GM23338 (cell line): ENCODE data around the gene SHANK1. TPM values are rescaled to one million over a fixed set of nuclear protein-coding genes. Genes with fewer than 3 reads are reported as not detected.

Experiments
- ATAC-seq: fragments of 200-7000 bp; cut with Tn5 transposase; 3 replicates; pipeline ENCODE4 v1.9.1; 2020
- DNase-seq: peaks from one replicate; pipeline ENCODE4 v3.0.0-alpha.2; 2015; ENCODE audit warnings: low spot score
- H2AFZ ChIP-seq: fragments of 200-600 bp; sonication (generic); 2 replicates; pipeline ENCODE4 v1.8.0; 2016; ENCODE audit warnings: antibody characterized with exemption, mild to moderate bottlenecking, moderate library complexity
- H3F3A ChIP-seq: fragments of 200-600 bp; sonication (generic); replicated peaks from 2 replicates; pipeline ENCODE4 v1.8.0; 2017; ENCODE audit warnings: antibody characterized with exemption, mixed run types, low read depth
- H3K27ac ChIP-seq: fragments of 200-600 bp; sonication (generic); 2 replicates; pipeline ENCODE4 v1.6.1; 2016; ENCODE audit warnings: low read depth
- H3K27me3 ChIP-seq: fragments of 200-600 bp; sonication (generic); 2 replicates; pipeline ENCODE4 v1.8.0; 2016; ENCODE audit warnings: mild to moderate bottlenecking, mixed run types, moderate library complexity; ENCODE audit not compliant: insufficient read depth
- H3K36me3 ChIP-seq: fragments of 200-600 bp; sonication (generic); 2 replicates; pipeline ENCODE4 v1.8.0; 2016; ENCODE audit warnings: mild to moderate bottlenecking; ENCODE audit not compliant: insufficient read depth
- H3K4me1 ChIP-seq: fragments of 200-600 bp; sonication (generic); 2 replicates; pipeline ENCODE4 v1.8.0; 2016; ENCODE audit warnings: mild to moderate bottlenecking, moderate library complexity; ENCODE audit not compliant: insufficient read depth
- H3K4me2 ChIP-seq: fragments of 200-600 bp; sonication (generic); 2 replicates; pipeline ENCODE4 v1.7.1; 2017; ENCODE audit warnings: mixed run types
- H3K4me3 ChIP-seq: fragments of 200-600 bp; sonication (generic); 2 replicates; pipeline ENCODE4 v1.6.1; 2016; ENCODE audit warnings: mixed run types
- H3K79me2 ChIP-seq: fragments of 200-600 bp; sonication (generic); replicated peaks from 2 replicates; pipeline ENCODE4 v1.8.0; 2017; ENCODE audit warnings: mild to moderate bottlenecking; ENCODE audit not compliant: insufficient read depth
- H3K9me2 ChIP-seq: fragments of 200-600 bp; sonication (generic); 2 replicates; pipeline ENCODE4 v1.8.0; 2017; ENCODE audit not compliant: insufficient read depth
- H4K20me1 ChIP-seq: fragments of 200-600 bp; sonication (generic); replicated peaks from 2 replicates; pipeline ENCODE4 v1.8.0; 2017; ENCODE audit warnings: mild to moderate bottlenecking; ENCODE audit not compliant: insufficient read depth
- H3K27ac Mint-ChIP-seq: 2 replicates; pipeline ENCODE4 v1.8.0; 2020; ENCODE audit warnings: inconsistent platforms, mild to moderate bottlenecking, moderate library complexity, mixed read lengths
- H3K27me3 Mint-ChIP-seq: 3 replicates; pipeline ENCODE4 v1.8.0; 2022; ENCODE audit warnings: low read depth, mild to moderate bottlenecking, moderate library complexity, mixed read lengths, inconsistent platforms; ENCODE audit not compliant: insufficient read depth, poor library complexity
- H3K36me3 Mint-ChIP-seq: 3 replicates; pipeline ENCODE4 v1.8.0; 2021; ENCODE audit warnings: low read depth, mild to moderate bottlenecking, inconsistent platforms, moderate library complexity, mixed read lengths
- H3K4me1 Mint-ChIP-seq: 3 replicates; pipeline ENCODE4 v1.8.0; 2020; ENCODE audit warnings: mild to moderate bottlenecking, inconsistent platforms, mixed read lengths
- H3K4me3 Mint-ChIP-seq: 3 replicates; pipeline ENCODE4 v1.8.0; 2021; ENCODE audit warnings: moderate library complexity, mild to moderate bottlenecking, inconsistent platforms, mixed read lengths
- H3K9me3 Mint-ChIP-seq: 3 replicates; pipeline ENCODE4 v1.8.0; 2020; ENCODE audit warnings: moderate library complexity, mild to moderate bottlenecking, inconsistent platforms, mixed read lengths
- CREB1 ChIP-seq: fragments of 250-450 bp; sonication (Bioruptor Pico); IDR thresholded peaks from 2 replicates; pipeline ENCODE4 v1.5.0; 2020; ENCODE audit warnings: low read depth, mild to moderate bottlenecking, moderate library complexity
- EZH2 ChIP-seq: fragments of 200-600 bp; sonication (generic); IDR thresholded peaks from one replicate; pipeline ENCODE4 v1.8.0; 2017; ENCODE audit warnings: antibody characterized with exemption, mild to moderate bottlenecking, low read depth; ENCODE audit not compliant: unreplicated experiment
- EZH2phosphoT487 ChIP-seq: fragments of 200-600 bp; sonication (generic); IDR thresholded peaks from one replicate; pipeline ENCODE4 v1.8.1; 2018; ENCODE audit warnings: antibody characterized with exemption; ENCODE audit not compliant: unreplicated experiment
- JUNB ChIP-seq: IDR thresholded peaks from one replicate; pipeline ENCODE4 v1.6.1; 2016; ENCODE audit warnings: antibody characterized with exemption; ENCODE audit not compliant: unreplicated experiment
- NANOG ChIP-seq: IDR thresholded peaks from 2 replicates; pipeline ENCODE4 v1.6.1; 2016; ENCODE audit warnings: antibody characterized with exemption, borderline replicate concordance
- POLR2AphosphoS5 ChIP-seq: IDR thresholded peaks from 2 replicates; pipeline ENCODE4 v1.6.1; 2016; ENCODE audit warnings: antibody characterized with exemption, low read depth
- STAT1 ChIP-seq: IDR thresholded peaks from one replicate; pipeline ENCODE4 v1.6.1; 2016; ENCODE audit warnings: antibody characterized with exemption; ENCODE audit not compliant: unreplicated experiment
- ZNF114 ChIP-seq: fragments of 250-450 bp; sonication (Bioruptor Pico); IDR thresholded peaks from 2 replicates; pipeline ENCODE4 v1.5.0; 2020; ENCODE audit warnings: mild to moderate bottlenecking, moderate library complexity
- ZNF331 ChIP-seq: fragments of 250-450 bp; sonication (Bioruptor Pico); IDR thresholded peaks from 2 replicates; pipeline ENCODE4 v1.5.0; 2020; ENCODE audit warnings: low read depth, mild to moderate bottlenecking, moderate library complexity
- polyA plus RNA-seq: library from polyadenylated mRNA; unstranded; fragments of >200 nt; fragmentation: Nextera tagmentation; extraction: Ambion mirVana; gene quantifications from 2 replicates; pipeline ENCODE4 v1.2.1, GENCODE V29; 2016
- total RNA-seq: library from RNA; depleted of rRNA; stranded (reverse); fragments of >200 nt; shearing (Covaris generic); gene quantifications from 2 replicates; pipeline ENCODE4 v1.2.3, GENCODE V29; 2014
- TF ChIP-seq, protein P1 (sequence below): fragments of 250-450 bp; sonication (Bioruptor Pico); IDR thresholded peaks from 2 replicates; pipeline ENCODE4 v1.5.0; 2020; ENCODE audit warnings: mild to moderate bottlenecking, moderate library complexity
- TF ChIP-seq, protein P2 (sequence below): IDR thresholded peaks from 2 replicates; pipeline ENCODE4 v1.6.1; 2016; ENCODE audit warnings: antibody characterized with exemption
- TF ChIP-seq, protein P3 (sequence below), 2 experiments: fragments of 200-600 bp in 1 of 2; sonication (generic) in 1 of 2; conservative IDR thresholded peaks; 2 replicates each; pipeline versions ENCODE4 v1.5.1 to v1.6.1; 2016 to 2017; ENCODE audit warnings: antibody characterized with exemption in 2 of 2, low read depth in 2 of 2, mild to moderate bottlenecking in 2 of 2, moderate library complexity in 1 of 2
- TF ChIP-seq, protein P4 (sequence below): IDR thresholded peaks from one replicate; pipeline ENCODE4 v1.6.1; 2018; ENCODE audit warnings: antibody characterized with exemption; ENCODE audit not compliant: unreplicated experiment

SHANK1 gene
- total and polyA plus RNA-seq, 2 experiments from 2014 or later: 0.23 to 4.1 TPM

DNA sequence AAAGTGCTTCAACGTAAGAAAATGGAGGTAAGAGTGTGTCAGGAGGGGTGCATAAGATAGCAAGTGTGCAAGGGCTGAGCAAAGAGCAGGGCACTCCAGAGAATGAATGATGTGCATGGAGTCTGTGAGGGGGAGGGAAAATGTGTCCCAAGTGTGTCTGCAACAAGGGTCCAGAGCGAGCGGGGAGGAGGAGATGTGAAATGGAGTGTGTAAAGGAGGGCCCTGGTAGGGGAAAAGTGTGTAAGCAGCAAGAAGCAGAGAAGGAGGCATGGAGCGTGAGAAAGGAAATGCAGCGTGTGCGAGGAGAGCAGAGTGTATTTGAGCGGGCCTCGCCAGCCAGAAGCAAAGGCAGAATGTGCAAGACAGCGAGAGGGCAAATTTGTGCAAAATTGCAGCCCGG is 58.6 kb downstream of the SHANK1 start:
- DNase-seq (no peak), ATAC-seq (no peak)
- H3K4me3 Mint-ChIP-seq: no peak overlapping the region
- H3K36me3 ChIP-seq: no peaks in the 10 kb centered on the region
- H3K9me2 ChIP-seq: no peaks in the 10 kb centered on the region
- no peak overlapping the region for H3K4me3 ChIP-seq
- H3K27ac Mint-ChIP-seq: no peak overlapping the region
- H3K4me1 ChIP-seq: peaks cover 16% of the 10 kb centered on the region
- peaks cover 94% of the 10 kb centered on the region for H3K9me3 Mint-ChIP-seq
- no peaks in the 10 kb centered on the region; the same call in 1 of the 2 replicates for H4K20me1 ChIP-seq
- no peak overlapping the region for H3K27ac ChIP-seq
- H3F3A ChIP-seq: 0 out of 2 replicates have a peak, but pooled peaks cover 2% of the 10 kb centered on the region
- H3K27me3 Mint-ChIP-seq: peaks cover 19% of the 10 kb centered on the region
- peak overlapping the region; percentile 84; the same call in 1 of the 2 replicates for H3K4me2 ChIP-seq
- H2AFZ ChIP-seq: no peak overlapping the region
- TF ChIP-seq ZNF114 (CRISPR knock-in tag): no peak
- no peak for TF ChIP-seq ZNF331 (CRISPR knock-in tag)
- TF ChIP-seq STAT1: no peak
- no peak for TF ChIP-seq EZH2
- TF ChIP-seq, protein P1, sequence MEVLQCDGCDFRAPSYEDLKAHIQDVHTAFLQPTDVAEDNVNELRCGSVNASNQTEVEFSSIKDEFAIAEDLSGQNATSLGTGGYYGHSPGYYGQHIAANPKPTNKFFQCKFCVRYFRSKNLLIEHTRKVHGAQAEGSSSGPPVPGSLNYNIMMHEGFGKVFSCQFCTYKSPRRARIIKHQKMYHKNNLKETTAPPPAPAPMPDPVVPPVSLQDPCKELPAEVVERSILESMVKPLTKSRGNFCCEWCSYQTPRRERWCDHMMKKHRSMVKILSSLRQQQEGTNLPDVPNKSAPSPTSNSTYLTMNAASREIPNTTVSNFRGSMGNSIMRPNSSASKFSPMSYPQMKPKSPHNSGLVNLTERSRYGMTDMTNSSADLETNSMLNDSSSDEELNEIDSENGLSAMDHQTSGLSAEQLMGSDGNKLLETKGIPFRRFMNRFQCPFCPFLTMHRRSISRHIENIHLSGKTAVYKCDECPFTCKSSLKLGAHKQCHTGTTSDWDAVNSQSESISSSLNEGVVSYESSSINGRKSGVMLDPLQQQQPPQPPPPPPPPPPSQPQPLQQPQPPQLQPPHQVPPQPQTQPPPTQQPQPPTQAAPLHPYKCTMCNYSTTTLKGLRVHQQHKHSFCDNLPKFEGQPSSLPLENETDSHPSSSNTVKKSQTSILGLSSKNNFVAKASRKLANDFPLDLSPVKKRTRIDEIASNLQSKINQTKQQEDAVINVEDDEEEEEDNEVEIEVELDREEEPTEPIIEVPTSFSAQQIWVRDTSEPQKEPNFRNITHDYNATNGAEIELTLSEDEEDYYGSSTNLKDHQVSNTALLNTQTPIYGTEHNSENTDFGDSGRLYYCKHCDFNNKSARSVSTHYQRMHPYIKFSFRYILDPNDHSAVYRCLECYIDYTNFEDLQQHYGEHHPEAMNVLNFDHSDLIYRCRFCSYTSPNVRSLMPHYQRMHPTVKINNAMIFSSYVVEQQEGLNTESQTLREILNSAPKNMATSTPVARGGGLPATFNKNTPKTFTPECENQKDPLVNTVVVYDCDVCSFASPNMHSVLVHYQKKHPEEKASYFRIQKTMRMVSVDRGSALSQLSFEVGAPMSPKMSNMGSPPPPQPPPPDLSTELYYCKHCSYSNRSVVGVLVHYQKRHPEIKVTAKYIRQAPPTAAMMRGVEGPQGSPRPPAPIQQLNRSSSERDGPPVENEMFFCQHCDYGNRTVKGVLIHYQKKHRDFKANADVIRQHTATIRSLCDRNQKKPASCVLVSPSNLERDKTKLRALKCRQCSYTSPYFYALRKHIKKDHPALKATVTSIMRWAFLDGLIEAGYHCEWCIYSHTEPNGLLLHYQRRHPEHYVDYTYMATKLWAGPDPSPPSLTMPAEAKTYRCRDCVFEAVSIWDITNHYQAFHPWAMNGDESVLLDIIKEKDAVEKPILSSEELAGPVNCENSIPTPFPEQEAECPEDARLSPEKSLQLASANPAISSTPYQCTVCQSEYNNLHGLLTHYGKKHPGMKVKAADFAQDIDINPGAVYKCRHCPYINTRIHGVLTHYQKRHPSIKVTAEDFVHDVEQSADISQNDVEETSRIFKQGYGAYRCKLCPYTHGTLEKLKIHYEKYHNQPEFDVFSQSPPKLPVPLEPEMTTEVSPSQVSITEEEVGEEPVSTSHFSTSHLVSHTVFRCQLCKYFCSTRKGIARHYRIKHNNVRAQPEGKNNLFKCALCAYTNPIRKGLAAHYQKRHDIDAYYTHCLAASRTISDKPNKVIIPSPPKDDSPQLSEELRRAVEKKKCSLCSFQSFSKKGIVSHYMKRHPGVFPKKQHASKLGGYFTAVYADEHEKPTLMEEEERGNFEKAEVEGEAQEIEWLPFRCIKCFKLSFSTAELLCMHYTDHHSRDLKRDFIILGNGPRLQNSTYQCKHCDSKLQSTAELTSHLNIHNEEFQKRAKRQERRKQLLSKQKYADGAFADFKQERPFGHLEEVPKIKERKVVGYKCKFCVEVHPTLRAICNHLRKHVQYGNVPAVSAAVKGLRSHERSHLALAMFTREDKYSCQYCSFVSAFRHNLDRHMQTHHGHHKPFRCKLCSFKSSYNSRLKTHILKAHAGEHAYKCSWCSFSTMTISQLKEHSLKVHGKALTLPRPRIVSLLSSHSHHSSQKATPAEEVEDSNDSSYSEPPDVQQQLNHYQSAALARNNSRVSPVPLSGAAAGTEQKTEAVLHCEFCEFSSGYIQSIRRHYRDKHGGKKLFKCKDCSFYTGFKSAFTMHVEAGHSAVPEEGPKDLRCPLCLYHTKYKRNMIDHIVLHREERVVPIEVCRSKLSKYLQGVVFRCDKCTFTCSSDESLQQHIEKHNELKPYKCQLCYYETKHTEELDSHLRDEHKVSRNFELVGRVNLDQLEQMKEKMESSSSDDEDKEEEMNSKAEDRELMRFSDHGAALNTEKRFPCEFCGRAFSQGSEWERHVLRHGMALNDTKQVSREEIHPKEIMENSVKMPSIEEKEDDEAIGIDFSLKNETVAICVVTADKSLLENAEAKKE (CRISPR knock-in tag): no peak
- no peak for TF ChIP-seq NANOG
- TF ChIP-seq CREB1 (CRISPR knock-in tag): no peak
- no peak for TF ChIP-seq JUNB
- TF ChIP-seq, protein P2, sequence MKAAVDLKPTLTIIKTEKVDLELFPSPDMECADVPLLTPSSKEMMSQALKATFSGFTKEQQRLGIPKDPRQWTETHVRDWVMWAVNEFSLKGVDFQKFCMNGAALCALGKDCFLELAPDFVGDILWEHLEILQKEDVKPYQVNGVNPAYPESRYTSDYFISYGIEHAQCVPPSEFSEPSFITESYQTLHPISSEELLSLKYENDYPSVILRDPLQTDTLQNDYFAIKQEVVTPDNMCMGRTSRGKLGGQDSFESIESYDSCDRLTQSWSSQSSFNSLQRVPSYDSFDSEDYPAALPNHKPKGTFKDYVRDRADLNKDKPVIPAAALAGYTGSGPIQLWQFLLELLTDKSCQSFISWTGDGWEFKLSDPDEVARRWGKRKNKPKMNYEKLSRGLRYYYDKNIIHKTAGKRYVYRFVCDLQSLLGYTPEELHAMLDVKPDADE: no peak
- no peak for TF ChIP-seq POLR2AphosphoS5
- TF ChIP-seq, protein P3, sequence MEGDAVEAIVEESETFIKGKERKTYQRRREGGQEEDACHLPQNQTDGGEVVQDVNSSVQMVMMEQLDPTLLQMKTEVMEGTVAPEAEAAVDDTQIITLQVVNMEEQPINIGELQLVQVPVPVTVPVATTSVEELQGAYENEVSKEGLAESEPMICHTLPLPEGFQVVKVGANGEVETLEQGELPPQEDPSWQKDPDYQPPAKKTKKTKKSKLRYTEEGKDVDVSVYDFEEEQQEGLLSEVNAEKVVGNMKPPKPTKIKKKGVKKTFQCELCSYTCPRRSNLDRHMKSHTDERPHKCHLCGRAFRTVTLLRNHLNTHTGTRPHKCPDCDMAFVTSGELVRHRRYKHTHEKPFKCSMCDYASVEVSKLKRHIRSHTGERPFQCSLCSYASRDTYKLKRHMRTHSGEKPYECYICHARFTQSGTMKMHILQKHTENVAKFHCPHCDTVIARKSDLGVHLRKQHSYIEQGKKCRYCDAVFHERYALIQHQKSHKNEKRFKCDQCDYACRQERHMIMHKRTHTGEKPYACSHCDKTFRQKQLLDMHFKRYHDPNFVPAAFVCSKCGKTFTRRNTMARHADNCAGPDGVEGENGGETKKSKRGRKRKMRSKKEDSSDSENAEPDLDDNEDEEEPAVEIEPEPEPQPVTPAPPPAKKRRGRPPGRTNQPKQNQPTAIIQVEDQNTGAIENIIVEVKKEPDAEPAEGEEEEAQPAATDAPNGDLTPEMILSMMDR (conservative IDR thresholded peaks at IDR 0.05; ENCODE audit: low read depth in 2 of 2): no peak
- no peak for TF ChIP-seq EZH2phosphoT487
- TF ChIP-seq, protein P4, sequence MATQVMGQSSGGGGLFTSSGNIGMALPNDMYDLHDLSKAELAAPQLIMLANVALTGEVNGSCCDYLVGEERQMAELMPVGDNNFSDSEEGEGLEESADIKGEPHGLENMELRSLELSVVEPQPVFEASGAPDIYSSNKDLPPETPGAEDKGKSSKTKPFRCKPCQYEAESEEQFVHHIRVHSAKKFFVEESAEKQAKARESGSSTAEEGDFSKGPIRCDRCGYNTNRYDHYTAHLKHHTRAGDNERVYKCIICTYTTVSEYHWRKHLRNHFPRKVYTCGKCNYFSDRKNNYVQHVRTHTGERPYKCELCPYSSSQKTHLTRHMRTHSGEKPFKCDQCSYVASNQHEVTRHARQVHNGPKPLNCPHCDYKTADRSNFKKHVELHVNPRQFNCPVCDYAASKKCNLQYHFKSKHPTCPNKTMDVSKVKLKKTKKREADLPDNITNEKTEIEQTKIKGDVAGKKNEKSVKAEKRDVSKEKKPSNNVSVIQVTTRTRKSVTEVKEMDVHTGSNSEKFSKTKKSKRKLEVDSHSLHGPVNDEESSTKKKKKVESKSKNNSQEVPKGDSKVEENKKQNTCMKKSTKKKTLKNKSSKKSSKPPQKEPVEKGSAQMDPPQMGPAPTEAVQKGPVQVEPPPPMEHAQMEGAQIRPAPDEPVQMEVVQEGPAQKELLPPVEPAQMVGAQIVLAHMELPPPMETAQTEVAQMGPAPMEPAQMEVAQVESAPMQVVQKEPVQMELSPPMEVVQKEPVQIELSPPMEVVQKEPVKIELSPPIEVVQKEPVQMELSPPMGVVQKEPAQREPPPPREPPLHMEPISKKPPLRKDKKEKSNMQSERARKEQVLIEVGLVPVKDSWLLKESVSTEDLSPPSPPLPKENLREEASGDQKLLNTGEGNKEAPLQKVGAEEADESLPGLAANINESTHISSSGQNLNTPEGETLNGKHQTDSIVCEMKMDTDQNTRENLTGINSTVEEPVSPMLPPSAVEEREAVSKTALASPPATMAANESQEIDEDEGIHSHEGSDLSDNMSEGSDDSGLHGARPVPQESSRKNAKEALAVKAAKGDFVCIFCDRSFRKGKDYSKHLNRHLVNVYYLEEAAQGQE: no peak
- no peaks in the 10 kb centered on the region; the same call in 2 of the 3 replicates for H3K4me1 Mint-ChIP-seq
- H3K36me3 Mint-ChIP-seq: peaks cover 50% of the 10 kb centered on the region
- no peaks in the 10 kb centered on the region for H3K79me2 ChIP-seq
- peaks cover 23% of the 10 kb centered on the region for H3K27me3 ChIP-seq
